ENCODE measurements around the gene ASF1A. TPM values are rescaled to one million over a fixed set of nuclear protein-coding genes. Genes with fewer than 3 reads are reported as not detected.
A peak's percentile ranks its signal among the peaks of the same experiment; 100 is the strongest.

The ASF1A gene
- total RNA-seq, 1 experiment from 2014 or later = 79.9 TPM

DNA sequence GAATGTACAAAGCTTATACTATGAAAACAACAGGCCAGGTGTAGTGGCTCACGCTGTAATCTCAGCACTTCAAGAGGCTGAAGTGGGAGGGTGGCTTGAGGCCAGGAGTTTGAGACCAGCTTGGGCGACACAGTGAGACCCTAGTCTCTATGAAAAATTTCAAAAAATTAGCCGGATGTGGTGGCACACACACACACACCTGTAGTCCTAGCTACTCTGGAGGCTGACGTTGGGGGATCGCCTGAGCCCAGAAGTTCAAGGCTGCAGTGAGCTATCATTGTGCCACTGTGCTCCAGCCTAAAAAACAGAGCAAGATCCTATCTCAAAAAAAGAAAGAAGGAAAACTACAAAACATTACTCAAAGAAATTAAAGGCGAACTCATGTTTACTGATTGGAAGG is 7.3 kb upstream of the ASF1A start:
- Histone ChIP-seq H3K9me2 (replicated peaks; ENCODE audit: insufficient read depth, low read length) (no peaks in the 10 kb centered on the region), H3K4me2 (ENCODE audit: low read depth, low read length, poor library complexity, severe bottlenecking) (peak overlapping the region; percentile 66), H3K36me3 (ENCODE audit: insufficient read depth, low read length) (no peaks in the 10 kb centered on the region), H3K9me3 (ENCODE audit: low read length) (no peaks in the 10 kb centered on the region), H3K9ac (ENCODE audit: low read length) (peak overlapping the region; percentile 43), H3K27ac (ENCODE audit: low read length) (peak overlapping the region; percentile 89), H3K4me1 (ENCODE audit: low read length) (peaks cover 93% of the 10 kb centered on the region), H4K20me1 (ENCODE audit: insufficient read depth, low read depth, low read length) (no peaks in the 10 kb centered on the region), H2AFZ (ENCODE audit: low read length) (no peak overlapping the region), H3K79me2 (ENCODE audit: low read length) (peaks cover 91% of the 10 kb centered on the region), H3K27me3 (ENCODE audit: low read length) (no peaks in the 10 kb centered on the region), H3K4me3 (ENCODE audit: low read length) (peak overlapping the region; percentile 31; the same call in 1 of the 2 replicates)
- peak; percentile 76 for DNase-seq

DNA sequence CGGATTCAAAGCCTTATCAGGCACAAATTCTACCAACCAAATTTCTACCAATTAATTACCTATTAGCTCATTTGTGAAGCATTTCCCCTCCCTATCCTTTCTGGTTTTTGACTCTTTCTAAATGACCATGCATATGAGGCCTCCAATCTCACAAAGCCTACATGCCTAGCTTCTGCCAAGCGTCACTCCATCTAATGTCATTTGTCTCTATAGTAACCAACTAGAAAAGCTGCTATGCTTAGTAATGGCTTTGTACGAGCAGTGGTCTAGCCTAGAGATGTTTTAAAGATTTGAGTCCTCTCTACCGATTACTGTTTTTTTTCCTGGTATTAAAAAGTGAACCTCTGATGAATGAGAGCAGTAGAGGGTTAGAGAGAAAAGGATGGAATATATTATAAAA is 4.8 kb upstream of the ASF1A start:
- peak overlapping the region; percentile 75; the same call in 1 of the 2 replicates for H3K4me3 ChIP-seq (ENCODE audit: low read length)
- no peaks in the 10 kb centered on the region for H3K36me3 ChIP-seq (ENCODE audit: insufficient read depth, low read length)
- H3K9me2 ChIP-seq (replicated peaks; ENCODE audit: insufficient read depth, low read length) = no peaks in the 10 kb centered on the region
- no peaks in the 10 kb centered on the region for H3K27me3 ChIP-seq (ENCODE audit: low read length)
- no peak overlapping the region for H2AFZ ChIP-seq (ENCODE audit: low read length)
- H3K9me3 ChIP-seq (ENCODE audit: low read length) = no peaks in the 10 kb centered on the region
- H3K79me2 ChIP-seq (ENCODE audit: low read length) = peaks cover 87% of the 10 kb centered on the region
- peak overlapping the region; percentile 85 for H3K4me2 ChIP-seq (ENCODE audit: low read depth, low read length, poor library complexity, severe bottlenecking)
- peak; percentile 69 for DNase-seq
- peak overlapping the region; percentile 83 for H3K9ac ChIP-seq (ENCODE audit: low read length)
- peak overlapping the region; percentile 97 for H3K27ac ChIP-seq (ENCODE audit: low read length)
- H3K4me1 ChIP-seq (ENCODE audit: low read length) = peaks cover 86% of the 10 kb centered on the region
- peaks cover under 1% of the 10 kb centered on the region; the same call in 1 of the 2 replicates for H4K20me1 ChIP-seq (ENCODE audit: insufficient read depth, low read depth, low read length)

DNA sequence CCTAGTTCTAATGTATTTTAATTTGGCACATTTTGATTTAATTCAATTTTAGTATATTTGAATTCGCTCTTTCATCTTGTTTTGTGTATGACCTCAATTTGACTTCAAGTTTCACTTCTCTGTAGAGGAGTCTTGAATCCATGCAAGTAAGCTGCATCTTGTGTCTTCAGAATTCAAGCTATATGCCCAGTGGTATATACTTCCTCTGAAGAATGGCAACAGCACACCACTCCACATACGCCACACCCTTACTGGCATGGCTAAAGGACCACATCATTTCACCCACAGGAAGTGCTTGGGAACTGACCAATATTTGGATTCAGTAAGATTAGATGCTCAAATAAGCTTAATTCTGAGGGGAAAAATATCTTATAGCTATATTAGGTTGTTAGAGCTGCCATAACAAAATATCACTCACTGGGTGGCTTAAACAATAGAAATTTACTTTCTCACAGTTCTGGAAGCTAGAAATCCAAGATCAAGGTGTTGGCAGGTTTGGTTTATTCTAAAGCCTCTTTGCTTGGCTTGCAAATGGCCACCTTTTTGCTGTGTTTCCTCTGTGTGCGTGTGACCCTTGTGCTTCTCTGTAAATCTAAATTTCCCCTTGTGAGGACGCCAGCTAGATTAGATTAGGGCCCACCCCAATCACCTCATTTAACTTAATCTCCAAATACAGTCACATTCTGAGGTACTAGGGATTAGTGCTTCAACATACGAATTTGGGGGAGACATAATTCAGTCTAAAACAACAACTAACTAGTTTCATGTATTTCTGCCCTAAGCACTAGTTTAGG is 2.8 kb upstream of the ASF1A start:
- Histone ChIP-seq H3K4me1 (ENCODE audit: low read length) (peaks cover 73% of the 10 kb centered on the region), H3K9me2 (replicated peaks; ENCODE audit: insufficient read depth, low read length) (no peaks in the 10 kb centered on the region), H3K4me3 (ENCODE audit: low read length) (peak overlapping the region; percentile 75), H3K9me3 (ENCODE audit: low read length) (no peaks in the 10 kb centered on the region), H4K20me1 (ENCODE audit: insufficient read depth, low read depth, low read length) (peaks cover 5% of the 10 kb centered on the region; the same call in 1 of the 2 replicates), H3K9ac (ENCODE audit: low read length) (peak overlapping the region; percentile 83), H3K79me2 (ENCODE audit: low read length) (peaks cover 88% of the 10 kb centered on the region), H3K27me3 (ENCODE audit: low read length) (no peaks in the 10 kb centered on the region), H3K4me2 (ENCODE audit: low read depth, low read length, poor library complexity, severe bottlenecking) (peak overlapping the region; percentile 85), H2AFZ (ENCODE audit: low read length) (no peak overlapping the region), H3K36me3 (ENCODE audit: insufficient read depth, low read length) (peaks cover 3% of the 10 kb centered on the region; the same call in 1 of the 2 replicates), H3K27ac (ENCODE audit: low read length) (peak overlapping the region; percentile 97)
- peak; percentile 90 for DNase-seq

DNA sequence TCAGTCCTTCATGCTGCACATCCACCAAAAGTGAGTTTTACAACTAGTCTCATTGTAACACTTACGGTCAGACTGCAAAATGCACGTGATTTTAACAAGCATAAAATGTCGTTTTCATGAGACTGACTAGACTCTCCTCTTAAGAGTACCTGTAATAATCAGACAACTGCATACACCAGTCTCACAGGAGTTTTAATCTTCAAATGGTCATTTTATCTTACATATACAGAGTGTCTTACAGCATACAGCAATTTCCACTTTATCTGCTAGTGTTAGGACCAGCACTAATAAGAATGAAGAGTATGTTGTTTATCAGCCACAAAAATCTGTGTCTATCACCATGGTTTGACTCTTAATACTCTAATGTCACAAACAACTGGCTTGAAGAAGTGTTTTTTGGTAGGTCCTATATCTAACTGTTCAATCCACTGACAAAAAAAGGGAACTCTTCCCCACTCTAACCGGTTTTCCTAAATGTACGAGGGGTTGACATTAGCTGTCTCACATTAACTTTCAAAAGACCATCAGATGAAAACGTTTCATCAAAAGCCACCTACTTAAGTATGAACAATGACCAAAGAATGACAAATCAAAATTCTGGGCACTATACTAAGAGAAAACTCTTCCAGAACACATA is 1.5 kb upstream of the ASF1A start:
- no peaks in the 10 kb centered on the region for H3K9me2 ChIP-seq (replicated peaks; ENCODE audit: insufficient read depth, low read length)
- no peak overlapping the region for H2AFZ ChIP-seq (ENCODE audit: low read length)
- peak; percentile 78 for DNase-seq
- peaks cover 8% of the 10 kb centered on the region; the same call in 1 of the 2 replicates for H4K20me1 ChIP-seq (ENCODE audit: insufficient read depth, low read depth, low read length)
- H3K27me3 ChIP-seq (ENCODE audit: low read length) = no peaks in the 10 kb centered on the region
- peaks cover 88% of the 10 kb centered on the region for H3K79me2 ChIP-seq (ENCODE audit: low read length)
- H3K27ac ChIP-seq (ENCODE audit: low read length) = peak overlapping the region; percentile 97
- H3K9ac ChIP-seq (ENCODE audit: low read length) = peak overlapping the region; percentile 83
- peak overlapping the region; percentile 85 for H3K4me2 ChIP-seq (ENCODE audit: low read depth, low read length, poor library complexity, severe bottlenecking)
- H3K9me3 ChIP-seq (ENCODE audit: low read length) = no peaks in the 10 kb centered on the region
- peaks cover 9% of the 10 kb centered on the region; the same call in 1 of the 2 replicates for H3K36me3 ChIP-seq (ENCODE audit: insufficient read depth, low read length)
- H3K4me1 ChIP-seq (ENCODE audit: low read length) = peaks cover 72% of the 10 kb centered on the region
- H3K4me3 ChIP-seq (ENCODE audit: low read length) = peak overlapping the region; percentile 75

DNA sequence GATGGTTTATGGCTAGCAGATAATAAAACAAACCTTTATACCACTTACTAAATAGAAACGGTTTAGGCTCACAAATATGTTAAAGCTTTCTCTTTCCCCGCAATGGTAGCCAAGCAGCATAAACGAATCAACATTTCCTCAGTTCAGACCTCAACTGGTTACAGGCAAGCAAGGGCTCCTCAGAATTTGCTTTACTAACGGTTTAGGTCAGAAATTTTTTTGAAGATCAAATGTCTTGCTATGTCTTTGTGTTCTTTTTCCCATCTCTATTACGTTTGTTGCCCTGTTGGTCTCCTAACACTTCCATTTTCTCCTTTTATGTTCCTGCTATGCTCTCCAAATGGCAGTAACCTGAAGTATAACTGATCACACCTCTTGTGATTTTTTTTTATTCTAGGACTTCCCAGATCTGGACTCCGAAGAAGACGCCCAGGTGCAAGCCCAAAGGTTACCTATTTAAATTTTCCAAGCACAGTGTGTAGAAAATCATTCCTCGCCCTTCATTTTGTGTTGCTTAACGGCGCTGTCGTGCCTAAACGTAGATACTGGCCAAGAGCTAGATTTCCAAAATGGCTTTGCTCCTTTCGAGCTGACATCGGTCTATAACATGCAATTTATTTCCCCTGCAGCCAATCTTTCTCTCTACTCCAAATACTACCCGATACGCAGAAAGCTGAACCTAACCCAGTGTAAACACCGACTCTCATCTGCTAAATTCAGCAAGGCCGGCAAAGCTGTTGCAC is 717 bp upstream of the ASF1A start:
- Histone ChIP-seq H3K27me3 (ENCODE audit: low read length) (no peaks in the 10 kb centered on the region), H3K9me3 (ENCODE audit: low read length) (no peaks in the 10 kb centered on the region), H3K79me2 (ENCODE audit: low read length) (peaks cover 89% of the 10 kb centered on the region), H3K27ac (ENCODE audit: low read length) (peak overlapping the region; percentile 97), H3K36me3 (ENCODE audit: insufficient read depth, low read length) (peaks cover 9% of the 10 kb centered on the region; the same call in 1 of the 2 replicates), H3K4me3 (ENCODE audit: low read length) (peak overlapping the region; percentile 75), H2AFZ (ENCODE audit: low read length) (no peak overlapping the region), H3K9ac (ENCODE audit: low read length) (peak overlapping the region; percentile 83), H3K4me1 (ENCODE audit: low read length) (peaks cover 75% of the 10 kb centered on the region), H3K4me2 (ENCODE audit: low read depth, low read length, poor library complexity, severe bottlenecking) (peak overlapping the region; percentile 85), H3K9me2 (replicated peaks; ENCODE audit: insufficient read depth, low read length) (no peaks in the 10 kb centered on the region), H4K20me1 (ENCODE audit: insufficient read depth, low read depth, low read length) (peaks cover 14% of the 10 kb centered on the region; the same call in 1 of the 2 replicates)
- DNase-seq = peak; percentile 91

DNA sequence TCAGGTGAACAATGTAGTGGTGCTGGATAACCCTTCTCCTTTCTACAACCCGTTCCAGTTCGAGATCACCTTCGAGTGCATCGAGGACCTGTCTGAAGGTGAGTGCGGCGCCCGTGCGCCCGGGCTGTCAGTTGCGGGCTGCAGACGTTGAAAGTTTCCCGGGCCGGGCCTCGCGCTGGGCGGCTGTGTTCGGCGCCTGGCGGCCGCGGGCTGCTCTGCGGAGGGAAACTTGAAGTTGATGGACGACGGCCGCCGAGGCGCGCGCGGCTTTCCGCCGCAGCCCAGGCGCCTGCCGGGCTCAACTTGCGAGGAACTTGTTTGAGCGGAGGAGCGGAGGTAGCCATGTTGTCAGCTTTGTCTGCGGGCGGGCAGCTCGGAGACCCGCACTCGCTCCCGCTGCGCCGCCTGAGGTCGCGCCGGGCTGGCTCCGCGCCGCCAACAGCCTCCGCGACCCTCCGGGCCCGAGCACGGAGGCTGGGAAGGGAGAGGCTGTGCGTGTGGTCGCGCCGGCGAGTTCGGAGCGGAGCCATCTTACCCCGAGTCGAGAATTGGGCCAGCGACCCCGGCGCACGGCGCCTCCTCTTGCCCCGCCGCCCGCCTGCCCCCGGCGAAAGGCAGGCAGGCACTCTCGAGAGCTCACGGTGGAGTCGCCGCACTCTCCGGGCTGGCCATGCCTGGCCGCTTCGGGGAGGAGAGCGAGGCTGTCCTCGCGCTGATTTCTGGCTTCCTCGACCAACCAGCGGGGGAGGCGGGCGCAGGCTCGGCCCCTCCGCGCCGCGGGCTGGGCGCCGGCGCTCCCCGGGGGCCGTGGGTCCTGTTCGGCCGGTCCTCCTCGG is 691 bp downstream of the ASF1A start:
- Histone ChIP-seq H3K79me2 (ENCODE audit: low read length) (peaks cover 90% of the 10 kb centered on the region), H3K9me2 (replicated peaks; ENCODE audit: insufficient read depth, low read length) (no peaks in the 10 kb centered on the region), H3K4me1 (ENCODE audit: low read length) (peaks cover 75% of the 10 kb centered on the region), H3K4me2 (ENCODE audit: low read depth, low read length, poor library complexity, severe bottlenecking) (peak overlapping the region; percentile 88), H3K4me3 (ENCODE audit: low read length) (peak overlapping the region; percentile 92), H4K20me1 (ENCODE audit: insufficient read depth, low read depth, low read length) (peaks cover 27% of the 10 kb centered on the region), H3K27ac (ENCODE audit: low read length) (peak overlapping the region; percentile 97), H3K9me3 (ENCODE audit: low read length) (no peaks in the 10 kb centered on the region), H3K27me3 (ENCODE audit: low read length) (no peaks in the 10 kb centered on the region), H3K36me3 (ENCODE audit: insufficient read depth, low read length) (peaks cover 21% of the 10 kb centered on the region), H3K9ac (ENCODE audit: low read length) (peak overlapping the region; percentile 89), H2AFZ (ENCODE audit: low read length) (no peak overlapping the region)
- peak; percentile 88 for DNase-seq

DNA sequence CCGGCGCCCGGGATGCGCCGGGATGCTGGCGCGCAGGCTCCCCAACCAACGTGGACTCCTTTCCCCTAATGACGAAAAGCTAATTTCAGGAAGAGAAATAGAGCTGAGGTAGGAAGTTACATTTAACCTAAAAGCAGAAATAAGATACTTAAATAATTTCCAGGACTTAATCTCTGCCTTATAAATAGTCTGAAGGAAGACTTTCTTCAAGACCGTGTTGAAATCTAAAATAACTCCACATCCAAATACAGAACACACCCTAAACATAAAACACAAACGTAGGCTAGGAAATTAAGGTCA is 1.3 kb downstream of the ASF1A start:
- H3K27ac ChIP-seq (ENCODE audit: low read length) = peak overlapping the region; percentile 97
- H4K20me1 ChIP-seq (ENCODE audit: insufficient read depth, low read depth, low read length) = peaks cover 33% of the 10 kb centered on the region
- peak overlapping the region; percentile 89 for H3K9ac ChIP-seq (ENCODE audit: low read length)
- H3K36me3 ChIP-seq (ENCODE audit: insufficient read depth, low read length) = peaks cover 27% of the 10 kb centered on the region
- DNase-seq = no peak
- H3K4me1 ChIP-seq (ENCODE audit: low read length) = peaks cover 75% of the 10 kb centered on the region
- H2AFZ ChIP-seq (ENCODE audit: low read length) = no peak overlapping the region
- no peaks in the 10 kb centered on the region for H3K27me3 ChIP-seq (ENCODE audit: low read length)
- H3K79me2 ChIP-seq (ENCODE audit: low read length) = peaks cover 90% of the 10 kb centered on the region
- H3K4me3 ChIP-seq (ENCODE audit: low read length) = peak overlapping the region; percentile 92
- peak overlapping the region; percentile 88 for H3K4me2 ChIP-seq (ENCODE audit: low read depth, low read length, poor library complexity, severe bottlenecking)
- H3K9me2 ChIP-seq (replicated peaks; ENCODE audit: insufficient read depth, low read length) = no peaks in the 10 kb centered on the region
- H3K9me3 ChIP-seq (ENCODE audit: low read length) = no peaks in the 10 kb centered on the region
